NCI-H1417 (cell line): ENCODE measurements around the gene CLCN1.
"Not testable (repeated sequence)": the region's sequence is repeated elsewhere in the genome, so short reads cannot be mapped to it uniquely, and the experiment has no call there.

Experiments
- DNase-seq, 3 experiments: peaks; one replicate each; lab custom pipeline; 2025; lab: John Stamatoyannopoulos, UW

Gene CLCN1

GRCh38 chr7:143384661-143385631, 69.0 kb downstream of the CLCN1 start:
- DNase-seq, result no peak

- DNase-seq, result no peak
Observed at GRCh38 chr7:143385891-143386781, 70.2 kb downstream of the CLCN1 start.

GRCh38 chr7:143387156-143387975, 71.5 kb downstream of the CLCN1 start:
- no peak for DNase-seq

GRCh38 chr7:143388051-143388450, 72.1 kb downstream of the CLCN1 start:
- DNase-seq, result no peak

GRCh38 chr7:143388491-143389101, 72.7 kb downstream of the CLCN1 start:
- no peak for DNase-seq

GRCh38 chr7:143389316-143390103, 73.6 kb downstream of the CLCN1 start:
- no peak for DNase-seq

GRCh38 chr7:143390104-143390772, 74.3 kb downstream of the CLCN1 start:
- no peak for DNase-seq

- DNase-seq, result no peak
Observed at GRCh38 chr7:143390773-143391317, 74.9 kb downstream of the CLCN1 start.

GRCh38 chr7:143391462-143392404, 75.8 kb downstream of the CLCN1 start:
- no peak for DNase-seq

- not testable (repeated sequence) for DNase-seq
Observed at GRCh38 chr7:143392427-143392826, 76.5 kb downstream of the CLCN1 start.

GRCh38 chr7:143392875-143393266, 77.0 kb downstream of the CLCN1 start:
- no peak for DNase-seq

- no peak for DNase-seq
Observed at GRCh38 chr7:143393267-143394041, 77.5 kb downstream of the CLCN1 start.

GRCh38 chr7:143394068-143394467, 78.2 kb downstream of the CLCN1 start:
- no peak for DNase-seq

GRCh38 chr7:143394777-143395176, 78.9 kb downstream of the CLCN1 start:
- no peak for DNase-seq

GRCh38 chr7:143395187-143396149, 79.6 kb downstream of the CLCN1 start:
- DNase-seq, result peak in 1 of 3 experiments; percentile 14

- DNase-seq, result no peak
Observed at GRCh38 chr7:143396182-143396581, 80.3 kb downstream of the CLCN1 start.
